H1 (cell line): Measurements from ENCODE around the gene NOC2L. TPM values are rescaled to one million over a fixed set of nuclear protein-coding genes. Genes with fewer than 3 reads are reported as not detected.

Experiments used
- CTCF ChIP-seq, 3 experiments: IDR thresholded peaks; 1 replicate in 2 of 3; 2 replicates in 1 of 3; pipeline versions ENCODE4 v1.5.1 to v1.6.1; 2011; ENCODE audit warnings: low read length in 3 of 3, mild to moderate bottlenecking in 3 of 3, inconsistent platforms in 2 of 3, low read depth in 1 of 3, moderate library complexity in 1 of 3; ENCODE audit not compliant: insufficient read depth in 1 of 3; ENCODE audit errors: control extremely low read depth in 1 of 3
- polyA plus RNA-seq, 7 experiments: library from polyadenylated mRNA; depleted of rRNA in 3 of 7; stranded (reverse) in 5 of 7; unstranded in 2 of 7; fragments of >200 nt in 5 of 7; fragments of 200-250 nt in 2 of 7; gene quantifications; 1 replicate in 5 of 7; 2 replicates in 1 of 7; 4 replicates in 1 of 7; pipeline versions ENCODE4 v1.2.1 to v1.2.3, GENCODE V29; 2011 to 2013; ENCODE audit warnings: missing spikeins in 2 of 7, mixed read lengths in 2 of 7
- total RNA-seq: library from RNA; stranded (reverse); fragmentation: NEBNext Ultra II Directional; extraction: Animal tissue kit (Norgen Biotek cat#: 25700); gene quantifications from 2 replicates; pipeline ENCODE4 v1.2.1, GENCODE V29; 2021

Gene NOC2L
- total and polyA plus RNA-seq, 2 of the 8 experiments (the other 6 are each of a cell fraction or from before 2014, with no cell fraction given), result 74.7 to 130 TPM

- TF ChIP-seq CTCF (IDR thresholded peaks at IDR 0.05; ENCODE audit: control extremely low read depth in 1 of 3, insufficient read depth in 1 of 3, low read depth in 1 of 3, low read length in 3 of 3), result no peak
These were observed 6.9 kb downstream of the NOC2L start (continued) for GRCh38 chr1:952201-952600.
